ENCODE results near the gene LRRN4CL.
"Not testable (repeated sequence)": the region's sequence is repeated elsewhere in the genome, so short reads cannot be mapped to it uniquely, and the experiment has no call there.

The LRRN4CL gene

GRCh38 chr11:62675415-62675814 is 13.9 kb downstream of the LRRN4CL start:
- H3K36me3 Mint-ChIP-seq (ENCODE audit: low read depth), result peaks cover 80% of the 10 kb centered on the region

GRCh38 chr11:62673196-62673525 is 16.2 kb downstream of the LRRN4CL start:
- no peak for DNase-seq
- Mint-ChIP-seq H3K27me3 (no peaks in the 10 kb centered on the region), H3K4me1 (ENCODE audit: low read depth) (peaks cover 60% of the 10 kb centered on the region), H3K4me3 (peak overlapping the region; percentile 94), H3K27ac (peak overlapping the region; percentile 98), H3K36me3 (ENCODE audit: low read depth) (peaks cover 92% of the 10 kb centered on the region), H3K9me3 (no peaks in the 10 kb centered on the region)

More at GRCh38 chr11:62675415-62675814, 13.9 kb downstream of the LRRN4CL start:
- Mint-ChIP-seq H3K27ac (peak overlapping the region; percentile 69), H3K4me1 (ENCODE audit: low read depth) (peaks cover 53% of the 10 kb centered on the region)
- not testable (repeated sequence) for H3K4me3 Mint-ChIP-seq, DNase-seq, H3K27me3 Mint-ChIP-seq, H3K9me3 Mint-ChIP-seq

GRCh38 chr11:62671608-62672389 is 17.5 kb downstream of the LRRN4CL start, which contains the start of the genes LBHD1 and UQCC3:
Gene LBHD1 (minus strand): TSS chr11:62672267. CDS start chr11:62670031, 2,236 bp downstream.
Gene UQCC3 (plus strand): TSS chr11:62671673. CDS start chr11:62671746, 73 bp downstream.
- peak; percentile 87 for DNase-seq
- peak within 1 kb of the TSS; percentile 98 for H3K27ac Mint-ChIP-seq
- H3K4me1 Mint-ChIP-seq (ENCODE audit: low read depth), result peaks cover 57% of the 10 kb centered on the region
- peak within 1 kb of the TSS; percentile 94 for H3K4me3 Mint-ChIP-seq
- peaks cover 92% of the 10 kb centered on the region for H3K36me3 Mint-ChIP-seq (ENCODE audit: low read depth)
- H3K9me3 Mint-ChIP-seq, result no peaks in the 10 kb centered on the region
- no peaks in the 10 kb centered on the region for H3K27me3 Mint-ChIP-seq

- Mint-ChIP-seq H3K4me1 (ENCODE audit: low read depth) (peaks cover 58% of the 10 kb centered on the region), H3K4me3 (peak overlapping the region; percentile 94), H3K36me3 (ENCODE audit: low read depth) (peaks cover 92% of the 10 kb centered on the region), H3K27ac (peak overlapping the region; percentile 98), H3K9me3 (no peaks in the 10 kb centered on the region), H3K27me3 (no peaks in the 10 kb centered on the region)
- no peak for DNase-seq
Measured at GRCh38 chr11:62671236-62671607, 18.1 kb downstream of the LRRN4CL start.

- peaks cover 96% of the 10 kb centered on the region for H3K36me3 Mint-ChIP-seq (ENCODE audit: low read depth)
- DNase-seq, result no peak
- H3K27me3 Mint-ChIP-seq, result no peaks in the 10 kb centered on the region
- H3K4me1 Mint-ChIP-seq (ENCODE audit: low read depth), result peaks cover 53% of the 10 kb centered on the region
- H3K9me3 Mint-ChIP-seq, result no peaks in the 10 kb centered on the region
- H3K4me3 Mint-ChIP-seq, result peak overlapping the region; percentile 94
- H3K27ac Mint-ChIP-seq, result peak overlapping the region; percentile 98
Measured at GRCh38 chr11:62669420-62670161, 19.7 kb downstream of the LRRN4CL start.

GRCh38 chr11:62667460-62667859 is 21.9 kb downstream of the LRRN4CL start:
- Mint-ChIP-seq H3K36me3 (ENCODE audit: low read depth) (peaks cover 95% of the 10 kb centered on the region), H3K4me1 (ENCODE audit: low read depth) (peaks cover 46% of the 10 kb centered on the region), H3K27me3 (no peaks in the 10 kb centered on the region), H3K27ac (peak overlapping the region; percentile 97), H3K4me3 (peak overlapping the region; percentile 98), H3K9me3 (no peaks in the 10 kb centered on the region)
- DNase-seq, result no peak

GRCh38 chr11:62666259-62666926 is 22.9 kb downstream of the LRRN4CL start:
- no peaks in the 10 kb centered on the region for H3K27me3 Mint-ChIP-seq
- DNase-seq, result peak; percentile 62
- H3K27ac Mint-ChIP-seq, result peak overlapping the region; percentile 97
- H3K4me1 Mint-ChIP-seq (ENCODE audit: low read depth), result peaks cover 45% of the 10 kb centered on the region
- no peaks in the 10 kb centered on the region for H3K9me3 Mint-ChIP-seq
- peaks cover 93% of the 10 kb centered on the region for H3K36me3 Mint-ChIP-seq (ENCODE audit: low read depth)
- H3K4me3 Mint-ChIP-seq, result peak overlapping the region; percentile 98

GRCh38 chr11:62665599-62666258 is 23.6 kb downstream of the LRRN4CL start:
- Mint-ChIP-seq H3K27me3 (no peaks in the 10 kb centered on the region), H3K27ac (peak overlapping the region; percentile 97), H3K36me3 (ENCODE audit: low read depth) (peaks cover 92% of the 10 kb centered on the region), H3K9me3 (no peaks in the 10 kb centered on the region), H3K4me1 (ENCODE audit: low read depth) (peaks cover 47% of the 10 kb centered on the region), H3K4me3 (peak overlapping the region; percentile 98)
- peak; percentile 79 for DNase-seq

GRCh38 chr11:62665075-62665598 is 24.2 kb downstream of the LRRN4CL start, which contains the start of the genes C11orf98 and CSKMT:
Gene C11orf98 (minus strand): TSS chr11:62665210. CDS start chr11:62665169, 41 bp downstream.
Gene CSKMT (plus strand): TSS chr11:62665312. CDS start chr11:62665880, 568 bp downstream.
- H3K4me1 Mint-ChIP-seq (ENCODE audit: low read depth), result peaks cover 43% of the 10 kb centered on the region
- H3K4me3 Mint-ChIP-seq, result peak within 1 kb of the TSS; percentile 98
- DNase-seq, result peak; percentile 99
- peaks cover 91% of the 10 kb centered on the region for H3K36me3 Mint-ChIP-seq (ENCODE audit: low read depth)
- H3K27ac Mint-ChIP-seq, result peak within 1 kb of the TSS; percentile 97
- H3K9me3 Mint-ChIP-seq, result no peaks in the 10 kb centered on the region
- no peaks in the 10 kb centered on the region for H3K27me3 Mint-ChIP-seq

- Mint-ChIP-seq H3K9me3 (no peaks in the 10 kb centered on the region), H3K27ac (peak overlapping the region; percentile 97), H3K4me3 (peak overlapping the region; percentile 98), H3K36me3 (ENCODE audit: low read depth) (peaks cover 87% of the 10 kb centered on the region), H3K27me3 (no peaks in the 10 kb centered on the region), H3K4me1 (ENCODE audit: low read depth) (peaks cover 37% of the 10 kb centered on the region)
- peak; percentile 61 for DNase-seq
Measured at GRCh38 chr11:62664405-62665074, 24.8 kb downstream of the LRRN4CL start.

- DNase-seq, result no peak
- H3K27ac Mint-ChIP-seq, result peak overlapping the region; percentile 20
Measured at GRCh38 chr11:62656796-62657429, 32.4 kb downstream of the LRRN4CL start.

GRCh38 chr11:62654297-62654696 is 35.0 kb downstream of the LRRN4CL start:
- no peak for DNase-seq
- H3K36me3 Mint-ChIP-seq (ENCODE audit: low read depth), result peaks cover 24% of the 10 kb centered on the region
- peak overlapping the region; percentile 54 for H3K4me3 Mint-ChIP-seq
- peaks cover 27% of the 10 kb centered on the region for H3K4me1 Mint-ChIP-seq (ENCODE audit: low read depth)
- H3K27me3 Mint-ChIP-seq, result no peaks in the 10 kb centered on the region
- peak overlapping the region; percentile 47 for H3K27ac Mint-ChIP-seq
- no peaks in the 10 kb centered on the region for H3K9me3 Mint-ChIP-seq

More at GRCh38 chr11:62656796-62657429, 32.4 kb downstream of the LRRN4CL start:
- H3K4me3 Mint-ChIP-seq, result no peak overlapping the region
- peaks cover 23% of the 10 kb centered on the region for H3K36me3 Mint-ChIP-seq (ENCODE audit: low read depth)
- H3K9me3 Mint-ChIP-seq, result no peaks in the 10 kb centered on the region
- no peaks in the 10 kb centered on the region for H3K27me3 Mint-ChIP-seq
- H3K4me1 Mint-ChIP-seq (ENCODE audit: low read depth), result peaks cover 18% of the 10 kb centered on the region
